ENCODE data around the gene SMG9.

SMG9 gene

DNA sequence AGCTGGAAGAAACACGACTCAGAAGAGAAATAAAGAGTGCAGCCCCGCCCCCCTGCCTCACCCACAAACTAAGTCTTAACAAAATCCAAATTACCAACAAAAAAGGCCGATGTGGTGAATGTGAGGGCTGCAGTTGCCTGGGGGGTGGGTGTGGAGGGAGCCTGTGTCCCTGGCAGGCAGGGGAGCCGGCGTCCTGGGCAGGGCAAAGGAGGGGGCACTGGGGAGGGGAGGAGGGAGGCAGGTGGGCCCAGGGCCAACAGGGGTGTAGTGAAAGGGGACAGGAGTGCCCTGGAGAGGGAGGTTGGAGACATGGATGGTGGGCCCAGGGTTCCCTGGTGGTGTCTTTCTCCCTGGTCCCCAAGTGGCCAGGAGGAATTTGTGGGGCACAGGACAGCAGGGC, 34.8 kb downstream of the SMG9 start:
- no peak for DNase-seq

DNA sequence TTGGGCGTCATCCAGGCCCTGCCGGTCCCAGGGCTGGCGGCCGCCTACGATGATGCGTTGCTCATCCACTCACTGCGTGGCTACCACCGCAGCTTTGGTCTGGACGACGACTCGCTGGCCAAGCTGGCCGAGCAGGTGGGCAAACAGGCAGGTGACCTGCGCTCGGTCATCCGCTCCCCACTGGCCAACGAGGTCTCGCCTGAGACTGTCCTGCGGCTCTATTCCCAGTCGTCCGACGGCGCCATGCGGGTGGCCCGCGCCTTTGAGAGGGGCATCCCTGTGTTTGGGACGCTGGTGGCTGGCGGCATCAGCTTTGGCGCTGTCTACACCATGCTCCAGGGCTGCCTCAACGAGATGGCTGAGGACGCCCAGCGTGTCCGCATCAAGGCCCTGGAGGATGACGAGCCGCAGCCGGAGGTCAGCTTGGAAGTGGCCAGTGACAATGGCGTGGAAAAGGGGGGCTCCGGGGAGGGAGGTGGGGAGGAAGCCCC, 35.3 kb downstream of the SMG9 start:
- no peak for DNase-seq

DNA sequence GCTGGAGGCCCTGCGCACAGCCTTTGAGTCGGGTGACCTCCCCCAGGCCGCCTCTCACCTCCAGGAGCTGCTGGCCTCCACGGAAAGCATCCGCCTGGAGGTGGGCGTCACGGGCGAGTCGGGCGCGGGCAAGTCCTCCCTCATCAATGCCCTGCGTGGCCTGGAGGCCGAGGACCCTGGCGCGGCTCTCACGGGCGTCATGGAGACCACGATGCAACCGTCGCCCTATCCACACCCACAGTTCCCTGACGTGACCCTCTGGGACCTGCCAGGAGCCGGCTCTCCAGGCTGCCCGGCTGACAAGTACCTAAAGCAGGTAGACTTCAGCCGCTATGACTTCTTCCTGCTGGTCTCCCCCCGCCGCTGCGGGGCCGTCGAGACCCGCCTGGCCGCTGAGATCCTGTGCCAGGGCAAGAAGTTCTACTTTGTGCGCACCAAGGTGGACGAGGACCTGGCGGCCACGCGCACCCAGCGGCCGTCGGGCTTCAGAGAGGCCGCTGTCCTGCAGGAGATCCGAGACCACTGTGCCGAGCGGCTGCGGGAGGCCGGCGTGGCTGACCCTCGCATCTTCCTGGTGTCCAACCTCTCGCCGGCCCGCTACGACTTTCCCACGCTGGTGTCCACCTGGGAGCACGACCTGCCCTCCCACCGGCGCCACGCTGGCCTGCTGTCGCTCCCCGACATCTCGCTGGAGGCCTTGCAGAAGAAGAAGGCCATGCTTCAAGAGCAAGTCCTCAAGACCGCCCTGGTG, 36.0 kb downstream of the SMG9 start:
- no peak for DNase-seq

DNA sequence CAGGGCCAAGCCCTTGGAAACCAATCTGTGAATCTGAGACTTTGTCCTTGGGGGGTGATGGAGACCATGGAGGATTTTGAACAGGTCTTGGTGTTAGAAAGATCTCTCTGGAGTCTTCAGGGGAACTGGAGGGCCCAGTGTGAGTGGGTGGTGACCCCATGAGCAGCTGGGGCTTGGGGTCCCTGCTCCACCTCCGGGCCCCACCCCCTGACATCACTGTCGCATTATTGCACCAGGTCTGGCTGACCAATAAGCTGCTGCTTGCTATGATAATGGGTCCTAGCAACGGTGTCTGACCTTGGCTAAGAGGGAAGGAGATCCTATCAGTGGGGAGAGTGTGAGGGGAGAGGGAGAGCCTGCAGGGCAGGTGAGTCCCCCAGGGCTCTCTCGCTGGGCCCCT, 39.0 kb downstream of the SMG9 start, which contains the start of gene IRGC:
Gene IRGC, plus strand, starts transcription at position 301 of the 400 bp plus-strand sequence. CDS start 2,483 bp downstream, outside the sequence.
- DNase-seq: no peak

DNA sequence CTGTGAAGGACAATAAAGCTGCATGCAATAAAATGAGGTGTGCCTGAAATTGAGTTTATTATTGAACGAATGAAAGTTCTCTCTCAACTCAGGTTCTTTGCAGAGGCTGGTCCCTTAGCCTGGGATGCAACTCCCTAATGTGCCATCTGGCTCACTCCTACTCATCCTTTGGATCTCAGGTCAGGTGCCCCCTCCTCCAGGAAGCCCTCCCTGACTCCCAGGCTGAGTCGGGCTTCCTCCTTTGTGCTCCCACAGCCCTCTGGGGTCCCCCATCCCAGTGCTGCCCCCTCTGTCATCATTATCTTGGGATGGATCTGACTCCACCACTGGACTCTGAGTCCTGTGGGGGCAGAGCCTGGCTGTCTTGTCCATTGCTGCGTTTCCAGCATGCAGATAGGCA, 41.6 kb downstream of the SMG9 start:
- DNase-seq: no peak

DNA sequence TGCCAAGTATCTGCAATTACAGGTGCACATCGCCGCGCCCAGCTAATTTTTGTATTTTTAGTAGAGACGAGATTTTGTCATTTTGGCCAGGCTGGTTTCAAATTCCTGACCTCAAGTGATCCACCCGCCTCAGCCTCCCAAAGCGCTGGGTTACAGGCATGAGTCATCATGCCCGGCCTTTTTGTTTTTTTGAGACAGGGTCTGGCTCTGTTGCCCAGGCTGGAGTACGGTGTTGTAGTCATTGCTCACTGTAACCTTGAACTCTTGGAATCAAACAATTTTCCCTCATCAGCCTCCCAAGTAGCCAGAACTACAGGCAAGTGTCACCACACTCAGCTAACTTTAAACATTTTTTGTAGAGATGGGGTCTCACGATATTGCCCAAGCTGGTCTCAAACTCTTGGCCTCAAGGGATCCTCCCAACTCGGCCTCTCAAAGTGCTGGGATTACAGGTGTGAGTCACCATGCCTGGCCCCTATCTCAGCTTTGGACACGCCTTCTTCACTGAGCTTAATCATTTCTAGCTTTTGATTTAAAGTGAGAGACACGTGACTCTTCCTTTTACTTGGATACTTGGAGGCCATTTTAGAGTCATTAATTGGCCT, 42.9 kb downstream of the SMG9 start:
- no peak for DNase-seq

DNA sequence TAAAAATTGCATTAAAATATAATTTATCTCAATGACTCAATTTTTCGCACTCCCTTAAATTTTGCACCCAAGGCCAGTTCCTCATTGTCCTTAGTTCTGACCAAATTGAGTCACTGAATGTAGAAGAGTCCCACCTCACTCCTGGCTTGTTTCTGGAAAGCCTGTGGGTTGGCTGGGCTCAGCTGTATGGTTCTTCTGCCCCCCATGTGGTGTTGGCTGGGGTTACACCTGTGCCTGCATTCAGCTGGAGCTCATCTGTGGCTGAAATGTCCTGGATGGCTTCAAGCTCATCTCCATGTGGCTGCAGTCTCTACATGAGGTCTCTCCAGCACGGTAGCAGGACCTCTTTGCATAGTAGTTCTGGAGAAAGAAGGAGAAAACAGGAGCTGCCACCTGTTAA, 46.0 kb downstream of the SMG9 start:
- DNase-seq: no peak

DNA sequence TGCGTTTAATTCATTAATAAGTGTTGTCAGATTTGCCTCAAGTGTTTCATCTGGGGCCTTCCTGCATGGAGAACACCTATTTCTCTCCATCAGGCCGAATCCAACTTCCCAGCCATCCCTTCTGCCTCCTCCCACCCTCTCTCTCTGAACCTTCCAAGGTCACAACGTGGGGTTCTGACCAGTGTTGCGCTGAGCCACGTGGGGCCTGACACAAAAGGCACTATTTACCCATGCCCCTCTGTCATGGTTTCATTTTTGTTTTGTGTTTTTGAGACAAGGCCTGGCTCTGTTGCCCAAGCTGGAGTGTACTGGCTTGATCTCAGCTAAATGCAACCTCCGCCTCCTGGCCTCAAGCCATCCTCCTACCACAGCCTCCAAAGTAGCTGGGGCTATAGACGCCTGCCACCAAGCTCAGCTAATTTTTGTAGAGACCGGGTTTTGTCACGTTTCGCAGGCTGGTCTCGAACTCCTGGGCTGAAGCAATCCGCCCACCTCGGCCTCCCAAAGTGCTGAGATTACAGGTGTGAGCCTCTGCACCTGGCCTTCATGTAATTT, 47.5 kb downstream of the SMG9 start:
- no peak for DNase-seq

DNA sequence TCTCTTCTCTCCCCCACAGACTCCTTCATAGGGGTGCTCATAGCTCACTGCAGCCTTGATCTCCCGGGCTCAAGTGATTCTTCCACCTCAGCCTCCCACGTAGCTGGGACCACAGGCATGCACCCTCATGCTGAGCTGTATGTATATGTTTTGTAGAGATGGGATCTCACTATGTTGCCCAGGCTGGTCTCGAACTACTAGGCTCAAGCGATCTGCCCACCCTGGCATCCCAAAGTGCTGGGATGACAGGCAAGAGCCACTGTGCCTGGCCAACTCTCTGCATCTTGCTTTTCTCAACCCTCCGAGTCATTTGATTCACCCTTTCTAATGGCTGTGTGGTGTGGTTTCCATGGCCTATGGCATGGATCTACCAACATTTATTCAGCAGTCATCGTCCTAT, 49.0 kb downstream of the SMG9 start:
- no peak for DNase-seq

DNA sequence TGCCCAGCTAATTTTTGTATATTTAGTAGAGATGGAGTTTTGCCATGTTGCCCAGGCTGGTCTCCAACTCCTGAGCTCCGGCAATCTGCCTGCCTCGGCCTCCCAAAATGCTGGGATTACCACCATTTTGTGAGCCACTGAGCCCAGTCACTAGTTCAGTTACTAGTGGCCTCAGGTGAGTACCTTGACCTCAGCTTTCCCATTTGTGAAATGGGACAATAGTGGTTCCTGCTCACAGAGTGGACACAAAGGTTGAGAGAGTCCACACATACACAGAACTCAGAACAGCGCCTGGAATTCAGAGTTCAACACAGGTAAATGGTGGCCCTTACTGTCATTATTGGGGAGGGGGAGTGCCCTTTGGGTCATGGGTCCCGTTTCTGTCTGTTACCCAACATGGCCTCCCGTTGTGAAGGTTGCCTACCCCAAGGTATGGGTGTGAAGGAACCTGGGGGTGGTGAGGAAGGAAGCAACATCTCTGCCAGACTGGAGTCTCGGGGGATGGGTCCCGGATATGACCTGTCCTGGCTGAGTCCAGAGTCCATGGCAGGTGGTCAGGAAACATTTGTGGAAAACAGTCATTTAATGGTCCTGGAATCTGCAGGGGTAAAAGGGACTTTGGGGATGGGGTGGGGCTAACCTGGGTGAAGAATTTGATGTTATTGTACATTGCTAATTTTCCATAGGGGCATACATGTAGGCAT, 50.6 kb downstream of the SMG9 start:
- no peak for DNase-seq

DNA sequence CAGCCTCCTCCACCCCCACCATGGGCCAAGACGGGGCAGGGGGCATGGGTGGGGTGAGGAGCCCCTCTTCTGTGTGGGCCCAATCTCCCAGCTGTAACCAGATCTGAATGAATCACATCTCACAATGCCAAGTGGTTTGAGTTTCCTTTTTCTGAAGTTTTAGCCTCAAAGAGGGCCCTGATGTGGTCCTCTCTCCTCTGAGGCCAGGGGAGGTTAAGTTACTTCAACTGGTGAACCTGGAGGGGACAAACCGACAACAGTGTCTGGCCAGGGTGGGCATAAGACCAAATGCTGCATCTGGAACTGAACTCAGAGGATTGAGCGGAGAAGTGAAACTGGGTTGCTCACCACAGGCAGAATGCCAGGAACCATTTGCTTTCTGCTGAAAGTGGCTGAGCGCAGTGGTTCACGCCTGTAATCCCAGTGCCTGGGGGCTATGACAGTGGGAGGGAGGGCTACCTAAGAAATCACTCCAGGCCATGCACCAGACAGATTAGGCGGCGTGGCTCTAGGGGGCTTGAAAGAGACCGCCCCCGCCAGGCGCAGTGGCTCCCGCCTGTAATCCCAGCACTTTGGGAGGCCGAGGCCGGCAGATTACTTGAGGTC, 54.3 kb downstream of the SMG9 start:
- DNase-seq: peak; percentile 30

DNA sequence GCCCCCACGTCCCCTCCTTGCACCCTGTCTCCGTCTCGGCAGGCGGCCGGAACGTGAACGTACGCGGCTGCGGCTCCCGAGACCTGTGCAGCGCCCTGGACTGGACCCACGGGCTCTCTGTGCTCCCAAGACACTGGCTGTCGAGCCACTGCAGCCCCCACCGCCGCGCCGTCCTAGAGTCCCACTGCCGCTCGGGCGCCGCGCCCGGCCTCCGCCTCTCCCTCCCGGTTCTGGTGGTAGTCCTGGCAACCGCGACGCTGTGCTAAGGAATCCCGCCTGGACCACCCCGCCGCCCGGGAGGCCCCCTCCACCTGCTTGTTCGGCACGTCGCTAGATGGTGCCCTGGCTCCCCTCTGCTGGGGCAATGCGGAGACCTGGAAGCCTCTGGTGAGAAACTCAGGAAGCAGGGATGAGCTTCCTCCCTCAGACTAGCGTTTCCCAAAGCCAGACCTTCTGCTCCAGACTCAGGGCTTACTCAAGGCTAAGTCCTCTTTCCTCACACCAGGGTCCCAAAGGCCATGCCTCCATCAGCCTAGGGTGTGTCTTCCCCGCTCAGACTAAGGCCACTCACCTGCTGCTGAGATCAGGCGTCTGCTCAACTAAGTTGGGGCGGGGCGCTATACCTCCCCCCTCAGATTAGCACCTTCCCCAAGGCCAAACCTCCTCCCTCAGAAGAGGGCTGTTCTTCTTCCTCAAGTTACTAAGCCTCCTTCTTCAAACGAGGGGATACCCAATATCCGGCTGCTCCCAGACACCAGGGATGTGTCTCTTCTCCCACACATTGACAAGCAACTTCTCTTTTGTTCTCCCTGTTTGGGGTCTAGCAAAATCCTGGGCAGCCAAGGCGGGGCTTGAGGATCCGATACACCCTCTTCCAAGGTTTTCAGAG, 55.0 kb downstream of the SMG9 start:
- DNase-seq: no peak

DNA sequence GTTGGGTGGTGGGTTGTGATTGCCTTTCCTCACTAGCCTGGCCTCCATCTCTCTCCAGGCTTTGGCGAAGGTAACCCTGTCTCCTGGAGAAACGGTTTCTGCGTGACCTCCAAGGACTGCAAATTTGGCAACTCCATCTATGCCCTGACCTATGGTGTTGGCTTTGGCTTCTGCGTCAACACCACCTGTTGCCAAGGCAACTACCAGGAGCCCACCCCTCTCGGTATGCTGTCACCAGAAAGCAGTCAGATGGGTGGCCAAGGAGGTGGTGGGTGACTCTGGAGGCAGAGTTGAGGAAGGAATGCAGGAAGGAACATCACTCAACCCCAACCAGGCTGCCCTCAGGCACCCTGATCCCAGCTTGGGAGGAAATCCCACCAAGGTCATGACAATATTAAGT, 57.5 kb downstream of the SMG9 start:
- no peak for DNase-seq

DNA sequence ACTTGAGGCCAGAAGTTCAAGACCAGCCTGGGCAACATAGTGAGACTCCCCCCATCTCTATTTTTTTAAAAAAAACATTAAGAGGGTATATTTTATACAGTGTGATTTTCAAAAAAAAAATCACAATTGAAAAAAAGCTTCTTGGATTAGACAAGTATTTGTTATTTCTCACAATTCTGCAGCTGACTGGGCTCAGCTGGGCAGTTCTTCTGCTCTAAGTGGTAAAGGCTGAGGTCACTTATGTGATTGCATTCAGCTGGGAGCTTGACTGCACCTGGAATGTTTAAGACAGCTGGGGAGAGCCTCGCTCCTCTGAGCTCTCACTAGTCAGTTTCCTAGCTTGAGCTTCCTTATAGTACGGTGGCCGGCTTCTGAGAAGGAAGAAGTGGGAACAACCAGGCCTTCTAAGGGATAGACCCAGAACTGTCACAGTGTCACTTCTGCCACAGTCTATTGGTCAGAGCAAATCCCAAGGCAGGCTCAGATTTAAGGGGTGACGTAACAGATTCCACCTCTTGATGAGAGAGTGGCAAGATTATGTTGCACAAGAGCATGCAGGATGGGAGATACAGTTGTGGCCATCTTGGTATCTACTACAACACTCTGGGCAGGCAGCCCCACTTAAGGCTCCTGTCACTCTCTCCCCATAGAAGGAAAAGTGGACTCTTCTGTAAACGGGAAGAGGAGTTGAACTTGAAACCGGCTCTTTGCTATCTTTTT, 58.6 kb downstream of the SMG9 start:
- DNase-seq: peak; percentile 79

DNA sequence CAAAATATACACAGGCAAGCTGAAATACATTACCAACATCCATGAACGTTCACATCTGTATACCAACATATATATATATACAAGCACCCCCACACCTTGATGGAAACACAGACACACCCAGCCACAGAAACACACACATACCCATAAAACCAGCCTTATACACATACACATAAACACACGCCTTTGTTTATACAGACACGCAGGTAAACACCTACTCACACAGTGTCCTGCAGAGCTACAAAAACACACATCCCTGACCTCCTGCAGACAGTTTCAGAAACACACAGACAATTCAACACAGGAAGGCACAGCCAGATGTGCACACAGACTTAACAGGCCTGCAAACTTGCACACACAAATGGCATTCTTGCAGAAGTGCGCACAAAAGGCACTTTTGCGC, 60.2 kb downstream of the SMG9 start:
- no peak for DNase-seq

DNA sequence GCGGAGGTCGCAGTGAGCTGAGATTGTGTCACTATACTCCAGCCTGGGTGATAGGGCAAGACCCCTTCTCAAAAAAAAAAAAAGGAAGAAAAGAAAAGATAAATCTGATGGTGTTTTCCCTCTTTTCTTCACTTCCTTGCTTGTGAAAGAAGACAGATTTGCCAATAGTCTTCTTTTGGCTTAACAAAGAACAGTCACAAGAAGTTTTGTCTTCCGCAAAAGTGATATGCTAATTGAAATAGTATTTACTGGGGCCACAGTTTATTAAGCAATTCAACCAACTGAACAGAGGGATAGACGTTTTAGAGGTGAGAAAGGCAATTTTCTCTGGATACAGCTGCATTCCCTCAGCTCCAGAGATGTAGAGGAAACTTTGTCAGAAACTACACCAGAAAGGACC, 61.9 kb downstream of the SMG9 start:
- DNase-seq: no peak

DNA sequence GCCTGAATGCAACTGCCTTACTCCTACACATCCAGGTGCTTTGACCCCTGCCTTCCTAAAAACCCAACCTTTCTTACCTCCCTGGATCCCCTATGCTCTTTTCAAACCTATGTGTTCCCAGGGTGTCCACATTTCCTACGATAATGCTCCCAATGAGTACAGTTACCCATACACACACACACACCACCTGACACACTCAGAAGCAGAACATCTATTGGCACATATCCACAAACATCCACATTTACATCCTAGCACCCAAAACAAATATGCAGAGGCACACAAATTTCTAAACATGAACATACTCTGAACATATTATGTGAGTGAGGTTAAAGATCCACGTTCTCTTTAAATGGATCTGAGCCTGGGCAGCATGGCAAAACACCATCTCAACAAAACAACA, 62.4 kb downstream of the SMG9 start:
- DNase-seq: no peak

DNA sequence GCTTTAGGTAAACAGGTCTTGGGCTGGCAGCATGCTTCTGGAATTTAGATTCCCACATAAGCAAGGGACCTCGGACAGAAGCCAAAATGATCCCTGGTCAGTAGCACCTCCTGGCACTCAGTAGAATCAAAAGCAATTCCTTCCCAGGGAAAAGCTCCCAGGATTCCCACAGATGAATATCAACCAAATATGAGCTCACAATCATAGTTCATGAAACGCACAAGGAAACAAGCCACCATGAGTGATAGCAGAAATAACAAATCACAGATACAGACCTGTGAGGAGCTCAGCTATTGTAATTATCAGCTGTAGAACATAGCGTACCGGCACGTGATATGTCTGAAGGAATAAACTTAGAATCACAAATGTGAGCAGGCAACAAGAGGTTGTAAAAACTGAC, 63.0 kb downstream of the SMG9 start:
- no peak for DNase-seq

DNA sequence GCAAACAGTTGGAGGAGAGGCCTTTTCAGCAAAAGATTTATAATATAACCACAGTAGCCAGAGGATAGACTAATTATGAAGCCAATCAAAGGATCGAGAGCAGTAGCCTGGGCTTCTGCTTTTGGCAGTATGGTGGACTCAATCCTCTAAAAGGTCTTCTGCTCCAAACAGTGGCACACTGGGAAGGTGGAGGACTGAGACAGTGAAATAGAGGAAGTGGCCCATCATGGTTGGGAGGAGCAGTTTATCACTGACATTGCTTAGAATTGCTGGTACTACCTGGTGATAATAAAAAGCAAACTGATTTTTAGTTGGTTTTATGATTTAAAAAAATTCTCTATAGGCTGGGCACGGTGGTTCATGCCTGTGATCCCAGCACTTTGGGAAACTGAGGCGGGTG, 63.9 kb downstream of the SMG9 start:
- DNase-seq: peak; percentile 56

DNA sequence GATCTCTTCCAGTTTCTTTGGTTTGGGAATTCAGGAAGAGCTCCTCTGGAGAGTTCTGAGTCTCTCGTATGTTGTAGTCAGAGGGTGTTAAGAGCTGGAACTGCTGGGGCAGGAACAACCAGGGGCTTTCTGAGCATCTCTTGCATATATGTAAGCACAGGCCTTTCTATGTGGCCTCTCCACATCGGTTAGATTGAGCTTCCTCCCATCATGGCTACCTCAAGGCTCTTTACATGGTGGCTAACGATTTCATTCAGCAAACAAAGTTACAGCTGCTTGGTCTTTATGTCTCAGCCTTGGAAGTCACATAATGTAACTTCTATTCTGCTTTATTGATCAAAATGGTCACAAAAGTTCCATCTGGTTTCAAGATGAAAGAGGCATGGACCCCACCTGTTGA, 64.3 kb downstream of the SMG9 start:
- peak; percentile 26 for DNase-seq

DNA sequence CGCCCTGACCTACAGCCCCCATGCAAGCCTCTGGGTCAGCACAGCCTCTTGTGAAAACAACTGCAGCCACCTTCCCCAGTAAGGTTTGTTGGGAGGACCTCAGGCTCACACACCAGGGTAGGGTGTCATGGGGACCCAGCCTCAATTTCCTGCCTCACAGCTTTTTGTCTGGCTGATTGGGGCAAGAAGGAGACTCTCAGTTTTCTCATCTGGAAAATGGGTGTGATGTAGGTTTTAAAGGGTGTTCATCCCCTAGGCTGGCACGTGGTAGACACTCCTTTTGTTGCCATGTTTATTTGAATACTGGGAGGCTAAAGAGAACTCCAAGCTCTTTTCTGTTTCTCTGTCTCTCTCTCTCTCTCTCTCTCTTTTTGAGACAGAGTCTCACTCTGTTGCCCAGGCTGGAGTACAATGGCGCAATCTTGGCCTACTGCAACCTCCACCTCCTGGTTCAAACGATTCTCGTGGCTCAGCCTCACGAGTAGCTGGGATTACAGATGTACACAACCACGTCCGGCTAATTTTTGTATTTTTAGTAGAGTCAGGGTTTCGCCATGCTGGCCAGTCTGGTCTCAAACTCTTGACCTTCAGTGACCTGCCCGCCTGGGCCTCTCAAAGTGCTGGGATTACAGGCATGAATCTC, 66.6 kb downstream of the SMG9 start:
- DNase-seq: no peak

Data from OCI-M1 (cell line).